Vagina (tissue), 2 donors: ENCODE data around the gene PPP6R2.

Experiments
- CTCF ChIP-seq, 3 experiments: fragments of 450-650 bp in 2 of 3; fragments of 200-600 bp in 1 of 3; sonication (generic) in 1 of 3; IDR thresholded peaks; one replicate each; pipeline ENCODE4 v1.5.1; 2017 to 2019; ENCODE audit warnings: antibody characterized with exemption in 3 of 3, mild to moderate bottlenecking in 2 of 3, moderate library complexity in 2 of 3
- POLR2A ChIP-seq, 2 donors: fragments of 450-650 bp; IDR thresholded peaks; one replicate each; pipeline ENCODE4 v1.6.1; 2017; ENCODE audit warnings: antibody characterized with exemption in 2 of 2, mild to moderate bottlenecking in 2 of 2, moderate library complexity in 2 of 2

GRCh38 chr22:50304528-50305392 is 38.4 kb upstream of the PPP6R2 start:
- no peak for TF ChIP-seq CTCF (IDR thresholded peaks at IDR 0.05)
- no peak for TF ChIP-seq POLR2A (IDR thresholded peaks at IDR 0.05)
